H1 (cell line): ENCODE measurements around the gene NOG. TPM values are rescaled to one million over a fixed set of nuclear protein-coding genes. Genes with fewer than 3 reads are reported as not detected.

Experiments
- CTCF ChIA-PET: fragments of 300-600 bp; sonication (Branson Sonifier 250); formaldehyde crosslinking; loops from one replicate; lab custom pipeline; 2021; ENCODE audit not compliant: partially characterized antibody; lab: Charles Lee
- POLR2A ChIA-PET: fragments of 300-600 bp; sonication (Branson Sonifier 250); formaldehyde crosslinking; loops from one replicate; lab custom pipeline; 2021; ENCODE audit warnings: inconsistent platforms; ENCODE audit not compliant: partially characterized antibody; lab: Charles Lee
- DNase-seq, 2 experiments: peaks; one replicate each; pipeline versions ENCODE4 v3.0.0 to v3.0.0-alpha.2; 2010 to 2022; ENCODE audit warnings: low spot score in 2 of 2, low read depth in 1 of 2, mixed read lengths in 1 of 2
- FAIRE-seq: peaks from 2 replicates; lab custom pipeline; 2011; peaks lifted over from hg19 to GRCh38; lab: Jason Lieb, UNC
- H2AFZ ChIP-seq: 2 replicates; pipeline ENCODE4 v1.8.1; 2012; ENCODE audit warnings: low read length, inconsistent platforms
- H2AK5ac ChIP-seq: 2 replicates; pipeline ENCODE4 v1.6.1; 2013; ENCODE audit warnings: low read depth, low read length
- H2BK120ac ChIP-seq: replicated peaks from 2 replicates; pipeline ENCODE3; 2013; ENCODE audit warnings: low read depth, low read length, inconsistent platforms
- H2BK12ac ChIP-seq: 2 replicates; pipeline ENCODE4 v1.6.1; 2013; ENCODE audit warnings: low read depth, low read length
- H2BK15ac ChIP-seq: 2 replicates; pipeline ENCODE4 v1.6.1; 2013; ENCODE audit warnings: low read length
- H2BK20ac ChIP-seq: 2 replicates; pipeline ENCODE4 v1.6.1; 2013; ENCODE audit warnings: low read length
- H2BK5ac ChIP-seq: 2 replicates; pipeline ENCODE4 v1.6.1; 2013; ENCODE audit warnings: low read depth, low read length
- H3K14ac ChIP-seq: 2 replicates; pipeline ENCODE4 v1.6.1; 2013; ENCODE audit warnings: inconsistent platforms; ENCODE audit not compliant: insufficient read length
- H3K18ac ChIP-seq: 2 replicates; pipeline ENCODE4 v1.6.1; 2013; ENCODE audit warnings: low read length; ENCODE audit errors: extremely low read depth
- H3K23ac ChIP-seq: 2 replicates; pipeline ENCODE4 v1.6.1; 2013; ENCODE audit warnings: inconsistent platforms; ENCODE audit not compliant: insufficient read length
- H3K23me2 ChIP-seq: 2 replicates; pipeline ENCODE4 v1.6.1; 2013; ENCODE audit warnings: low read depth, low read length
- H3K27ac ChIP-seq: 2 replicates; pipeline ENCODE4 v1.6.1; 2011; ENCODE audit warnings: low read depth, low read length, inconsistent platforms
- H3K27me3 ChIP-seq, 4 experiments: replicated peaks in 1 of 4; 1 replicate in 1 of 4; 2 replicates in 3 of 4; pipeline versions ENCODE4 v1.6.1 to v1.8.1; 2011 to 2013; ENCODE audit warnings: low read length in 3 of 4, mild to moderate bottlenecking in 3 of 4, inconsistent platforms in 2 of 4, mixed read lengths in 2 of 4, moderate library complexity in 1 of 4; ENCODE audit not compliant: control insufficient read depth in 3 of 4, insufficient read depth in 3 of 4; ENCODE audit errors: extremely low read depth in 1 of 4
- H3K36me3 ChIP-seq, 4 experiments: 2 replicates each; pipeline versions ENCODE4 v1.6.1 to v1.8.1; 2011 to 2013; ENCODE audit warnings: mild to moderate bottlenecking in 4 of 4, low read length in 3 of 4, moderate library complexity in 2 of 4, control low read depth in 1 of 4, inconsistent platforms in 1 of 4; ENCODE audit not compliant: insufficient read depth in 4 of 4, control insufficient read depth in 2 of 4
- H3K4ac ChIP-seq: replicated peaks from 2 replicates; pipeline ENCODE3; 2013; ENCODE audit warnings: low read length, low read depth, mixed read lengths, inconsistent platforms; ENCODE audit not compliant: insufficient read length
- H3K4me1 ChIP-seq, 4 experiments: replicated peaks in 1 of 4; 1 replicate in 1 of 4; 2 replicates in 3 of 4; pipeline versions ENCODE4 v1.6.1 to v1.8.1; 2011 to 2013; ENCODE audit warnings: low read length in 3 of 4, inconsistent platforms in 2 of 4, mixed read lengths in 1 of 4; ENCODE audit not compliant: insufficient read depth in 4 of 4, control insufficient read depth in 3 of 4
- H3K4me2 ChIP-seq, 2 experiments: 2 replicates each; pipeline versions ENCODE4 v1.6.1 to v1.8.1; 2011 to 2013; ENCODE audit warnings: low read depth in 2 of 2, low read length in 2 of 2, control low read depth in 1 of 2, inconsistent platforms in 1 of 2, mild to moderate bottlenecking in 1 of 2; ENCODE audit not compliant: insufficient read depth in 1 of 2
- H3K4me3 ChIP-seq, 4 experiments: fragments of 200-600, 300-600 bp in 1 of 4; sonication (generic), shearing (Covaris generic), sonication (Bioruptor Twin) in 1 of 4; 2 replicates each; pipeline versions ENCODE4 v1.5.1 to v1.8.1; 2011 to 2016; ENCODE audit warnings: low read length in 4 of 4, low read depth in 3 of 4, control low read depth in 2 of 4, inconsistent platforms in 2 of 4, mild to moderate bottlenecking in 2 of 4, mixed read lengths in 1 of 4, moderate library complexity in 1 of 4; ENCODE audit not compliant: insufficient read depth in 2 of 4; ENCODE audit errors: extremely low read depth in 1 of 4
- H3K56ac ChIP-seq: replicated peaks from 2 replicates; pipeline ENCODE3; 2013; ENCODE audit warnings: low read depth, mild to moderate bottlenecking, mixed read lengths, low read length, inconsistent platforms; ENCODE audit not compliant: insufficient read length
- H3K79me1 ChIP-seq: 2 replicates; pipeline ENCODE4 v1.6.1; 2013; ENCODE audit warnings: low read depth, low read length, control low read depth
- H3K79me2 ChIP-seq, 2 experiments: 2 replicates each; pipeline versions ENCODE4 v1.6.1 to v1.8.1; 2012 to 2013; ENCODE audit warnings: low read length in 2 of 2, mild to moderate bottlenecking in 2 of 2, inconsistent platforms in 1 of 2; ENCODE audit not compliant: insufficient read depth in 2 of 2, control insufficient read depth in 1 of 2
- H3K9ac ChIP-seq, 4 experiments: replicated peaks in 1 of 4; 1 replicate in 1 of 4; 2 replicates in 3 of 4; pipeline versions ENCODE4 v1.6.1 to v1.8.1; 2011 to 2013; ENCODE audit warnings: low read depth in 3 of 4, low read length in 3 of 4, control low read depth in 2 of 4, mild to moderate bottlenecking in 2 of 4, moderate library complexity in 2 of 4, inconsistent platforms in 1 of 4; ENCODE audit errors: extremely low read depth in 1 of 4
- H3K9me3 ChIP-seq, 2 experiments: 2 replicates each; pipeline versions ENCODE4 v1.6.1 to v1.8.1; 2012 to 2013; ENCODE audit warnings: mild to moderate bottlenecking in 2 of 2, moderate library complexity in 2 of 2, control low read depth in 1 of 2, inconsistent platforms in 1 of 2, low read depth in 1 of 2, low read length in 1 of 2, mixed read lengths in 1 of 2; ENCODE audit not compliant: insufficient read depth in 2 of 2
- H4K20me1 ChIP-seq, 2 experiments: replicated peaks in 1 of 2; 2 replicates each; pipeline versions ENCODE3 to v1.8.1; 2011 to 2013; ENCODE audit warnings: inconsistent platforms in 2 of 2, low read length in 2 of 2, mild to moderate bottlenecking in 1 of 2; ENCODE audit not compliant: insufficient read depth in 2 of 2, control insufficient read depth in 1 of 2
- H4K5ac ChIP-seq: 2 replicates; pipeline ENCODE4 v1.6.1; 2013; ENCODE audit warnings: low read length, low read depth, mixed read lengths, inconsistent platforms; ENCODE audit not compliant: insufficient read length
- H4K8ac ChIP-seq: 2 replicates; pipeline ENCODE4 v1.8.0; 2013; ENCODE audit warnings: mild to moderate bottlenecking, moderate library complexity, low read length, inconsistent platforms; ENCODE audit not compliant: insufficient read depth; ENCODE audit errors: extremely low read depth
- H4K91ac ChIP-seq: replicated peaks from 2 replicates; pipeline ENCODE3; 2013; ENCODE audit warnings: low read length, mixed read lengths, inconsistent platforms; ENCODE audit not compliant: insufficient read length
- CREB1 ChIP-seq: IDR thresholded peaks from 2 replicates; pipeline ENCODE4 v1.6.1; 2012; ENCODE audit warnings: inconsistent platforms
- KDM4A ChIP-seq: IDR thresholded peaks from one replicate; pipeline ENCODE4 v1.7.1; 2012; ENCODE audit warnings: low read depth, mild to moderate bottlenecking, moderate library complexity, low read length, inconsistent platforms; ENCODE audit not compliant: severe bottlenecking
- MAFK ChIP-seq: IDR thresholded peaks from 2 replicates; pipeline ENCODE4 v1.6.1; 2012; ENCODE audit warnings: low read depth, mild to moderate bottlenecking, improper control_type of control experiment, low read length
- RAD21 ChIP-seq, 2 experiments: IDR thresholded peaks in 1 of 2; conservative IDR thresholded peaks in 1 of 2; 2 replicates each; pipeline ENCODE4 v1.6.1; 2011; ENCODE audit warnings: low read depth in 2 of 2, low read length in 2 of 2, improper control_type of control experiment in 1 of 2, inconsistent platforms in 1 of 2, mild to moderate bottlenecking in 1 of 2, moderate library complexity in 1 of 2
- RBBP5 ChIP-seq: IDR thresholded peaks from 2 replicates; pipeline ENCODE4 v1.7.1; 2012; ENCODE audit warnings: low read depth, mild to moderate bottlenecking, inconsistent platforms, low read length, moderate library complexity, borderline replicate concordance
- TBP ChIP-seq: IDR thresholded peaks from 2 replicates; pipeline ENCODE4 v1.6.1; 2011; ENCODE audit warnings: low read depth, low read length, improper control_type of control experiment
- WGBS, 2 experiments: shearing (Covaris generic) in 1 of 2; methylation state at CpG; one replicate each; pipeline versions ENCODE4 v1.1.6 to v1.1.7; 2013 to 2015; ENCODE audit warnings: low lambda C conversion rate in 2 of 2, mixed read lengths in 2 of 2, inconsistent platforms in 1 of 2, low coverage in 1 of 2, missing lambda C conversion rate in 1 of 2; ENCODE audit not compliant: insufficient replicate concordance in 2 of 2, insufficient coverage in 1 of 2, insufficient read length in 1 of 2; ENCODE audit errors: extremely low coverage in 1 of 2, missing lambda C conversion rate in 1 of 2; 5-methylcytosine and 5-hydroxymethylcytosine counted together
- polyA plus RNA-seq, 7 experiments: library from polyadenylated mRNA; depleted of rRNA in 3 of 7; stranded (reverse) in 5 of 7; unstranded in 2 of 7; fragments of >200 nt in 5 of 7; fragments of 200-250 nt in 2 of 7; gene quantifications; 1 replicate in 5 of 7; 2 replicates in 1 of 7; 4 replicates in 1 of 7; pipeline versions ENCODE4 v1.2.1 to v1.2.3, GENCODE V29; 2011 to 2013; ENCODE audit warnings: missing spikeins in 2 of 7, mixed read lengths in 2 of 7
- total RNA-seq: library from RNA; stranded (reverse); fragmentation: NEBNext Ultra II Directional; extraction: Animal tissue kit (Norgen Biotek cat#: 25700); gene quantifications from 2 replicates; pipeline ENCODE4 v1.2.1, GENCODE V29; 2021
- TF ChIP-seq, protein P1 (sequence below): IDR thresholded peaks from 2 replicates; pipeline ENCODE4 v1.6.1; 2012; ENCODE audit warnings: inconsistent platforms
- TF ChIP-seq, protein P2 (sequence below), 3 experiments: IDR thresholded peaks; 1 replicate in 2 of 3; 2 replicates in 1 of 3; pipeline versions ENCODE4 v1.5.1 to v1.6.1; 2011; ENCODE audit warnings: low read length in 3 of 3, mild to moderate bottlenecking in 3 of 3, inconsistent platforms in 2 of 3, low read depth in 1 of 3, moderate library complexity in 1 of 3; ENCODE audit not compliant: insufficient read depth in 1 of 3; ENCODE audit errors: control extremely low read depth in 1 of 3
- TF ChIP-seq, protein P3 (sequence below): IDR thresholded peaks from 2 replicates; pipeline ENCODE4 v1.6.1; 2012; ENCODE audit warnings: inconsistent platforms

Gene NOG
- total and polyA plus RNA-seq, 2 of the 8 experiments (the other 6 are each of a cell fraction or from before 2014, with no cell fraction given) = 0.35 TPM

DNA sequence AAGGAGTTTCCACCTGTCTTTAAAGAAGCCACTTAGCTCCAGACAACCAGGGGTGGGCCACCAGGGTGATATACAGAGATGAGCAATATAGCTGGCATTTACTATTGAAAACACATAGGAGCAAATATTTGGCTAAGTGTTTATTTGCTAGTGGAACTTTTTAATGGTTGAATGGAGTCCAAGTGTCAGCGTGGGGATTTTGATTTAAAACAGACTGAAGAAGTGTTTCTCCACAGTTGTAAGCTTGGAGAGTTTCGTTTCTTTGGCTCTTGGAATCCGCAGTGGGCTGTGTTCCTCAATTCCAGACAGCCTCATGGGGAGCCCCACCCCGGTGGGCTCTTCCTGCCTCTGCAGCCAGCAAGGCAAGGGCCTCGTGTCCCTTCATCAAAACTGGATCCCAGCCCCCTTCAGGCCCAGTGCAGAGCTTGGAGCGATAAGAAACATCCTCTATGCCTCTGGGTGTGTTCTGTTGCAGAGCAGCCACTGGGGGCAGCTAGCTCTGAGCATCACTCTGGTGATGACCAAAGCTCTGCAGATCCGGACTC is 36.1 kb downstream of the NOG start:
- peaks cover 0 to under 1% (median 0%) of the 10 kb centered on the region in 4 experiments; a peak in 1 of 7 replicates for H3K4me1 ChIP-seq
- no peak overlapping the region for H4K8ac ChIP-seq
- H3K36me3 ChIP-seq = no peaks in the 10 kb centered on the region
- peak; percentile 29 to 50 for DNase-seq
- 46% methylated on average over 7 of the region's 7 CpGs; no CpG with 5 or more reads in 1 of the 2 experiments for WGBS, 2 experiments
- H2BK20ac ChIP-seq = no peak overlapping the region
- H3K4me2 ChIP-seq = no peak overlapping the region
- H2AK5ac ChIP-seq = no peak overlapping the region
- H2BK120ac ChIP-seq = no peak overlapping the region
- no peak overlapping the region for H3K9ac ChIP-seq
- H3K79me2 ChIP-seq = no peaks in the 10 kb centered on the region
- no peak overlapping the region for H2BK5ac ChIP-seq
- H3K23me2 ChIP-seq = no peaks in the 10 kb centered on the region
- no peak overlapping the region for H3K27ac ChIP-seq
- H3K9me3 ChIP-seq = no peaks in the 10 kb centered on the region
- H3K27me3 ChIP-seq = no peaks in the 10 kb centered on the region
- CTCF ChIA-PET = interaction anchor here (0.7 to 3.2 kb wide), 26 partner anchors 9 to 328 kb away, joined by 3 to 21 read pairs (median 4); partner anchors contain the start of gene NOG
- H3K23ac ChIP-seq = no peak overlapping the region
- H2BK15ac ChIP-seq = no peak overlapping the region
- no peak overlapping the region for H3K4ac ChIP-seq
- no peak overlapping the region for H4K91ac ChIP-seq
- FAIRE-seq = peak; percentile 77
- H3K4me3 ChIP-seq = no peak overlapping the region
- no peaks in the 10 kb centered on the region for H4K20me1 ChIP-seq
- H2BK12ac ChIP-seq = no peak overlapping the region
- no peak overlapping the region for H3K14ac ChIP-seq
- H4K5ac ChIP-seq = no peak overlapping the region
- H3K56ac ChIP-seq = no peak overlapping the region
- POLR2A ChIA-PET = no interaction called here
- H3K79me1 ChIP-seq = no peaks in the 10 kb centered on the region
- H3K18ac ChIP-seq = no peak overlapping the region
- no peak overlapping the region for H2AFZ ChIP-seq
- TF ChIP-seq, protein P1, sequence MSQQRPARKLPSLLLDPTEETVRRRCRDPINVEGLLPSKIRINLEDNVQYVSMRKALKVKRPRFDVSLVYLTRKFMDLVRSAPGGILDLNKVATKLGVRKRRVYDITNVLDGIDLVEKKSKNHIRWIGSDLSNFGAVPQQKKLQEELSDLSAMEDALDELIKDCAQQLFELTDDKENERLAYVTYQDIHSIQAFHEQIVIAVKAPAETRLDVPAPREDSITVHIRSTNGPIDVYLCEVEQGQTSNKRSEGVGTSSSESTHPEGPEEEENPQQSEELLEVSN = 0 out of 2 replicates have a peak, but pooled peaks have one; percentile 21
- TF ChIP-seq RAD21 (IDR thresholded peaks at IDR 0.05 in 1 of 2, conservative IDR thresholded peaks at IDR 0.05 in 1 of 2; ENCODE audit: low read depth in 2 of 2, low read length in 2 of 2) (peak; percentile 33 to 40; a peak in 3 of 4 replicates), RBBP5 (no peak), CREB1 (0 out of 2 replicates have a peak, but pooled peaks have one; percentile 32), TBP (no peak), KDM4A (no peak), MAFK (no peak)
- TF ChIP-seq, protein P2, sequence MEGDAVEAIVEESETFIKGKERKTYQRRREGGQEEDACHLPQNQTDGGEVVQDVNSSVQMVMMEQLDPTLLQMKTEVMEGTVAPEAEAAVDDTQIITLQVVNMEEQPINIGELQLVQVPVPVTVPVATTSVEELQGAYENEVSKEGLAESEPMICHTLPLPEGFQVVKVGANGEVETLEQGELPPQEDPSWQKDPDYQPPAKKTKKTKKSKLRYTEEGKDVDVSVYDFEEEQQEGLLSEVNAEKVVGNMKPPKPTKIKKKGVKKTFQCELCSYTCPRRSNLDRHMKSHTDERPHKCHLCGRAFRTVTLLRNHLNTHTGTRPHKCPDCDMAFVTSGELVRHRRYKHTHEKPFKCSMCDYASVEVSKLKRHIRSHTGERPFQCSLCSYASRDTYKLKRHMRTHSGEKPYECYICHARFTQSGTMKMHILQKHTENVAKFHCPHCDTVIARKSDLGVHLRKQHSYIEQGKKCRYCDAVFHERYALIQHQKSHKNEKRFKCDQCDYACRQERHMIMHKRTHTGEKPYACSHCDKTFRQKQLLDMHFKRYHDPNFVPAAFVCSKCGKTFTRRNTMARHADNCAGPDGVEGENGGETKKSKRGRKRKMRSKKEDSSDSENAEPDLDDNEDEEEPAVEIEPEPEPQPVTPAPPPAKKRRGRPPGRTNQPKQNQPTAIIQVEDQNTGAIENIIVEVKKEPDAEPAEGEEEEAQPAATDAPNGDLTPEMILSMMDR (IDR thresholded peaks at IDR 0.05; ENCODE audit: control extremely low read depth in 1 of 3, insufficient read depth in 1 of 3, low read depth in 1 of 3, low read length in 3 of 3) = peak; percentile 69 to 78 (median 72)
- TF ChIP-seq, protein P3, sequence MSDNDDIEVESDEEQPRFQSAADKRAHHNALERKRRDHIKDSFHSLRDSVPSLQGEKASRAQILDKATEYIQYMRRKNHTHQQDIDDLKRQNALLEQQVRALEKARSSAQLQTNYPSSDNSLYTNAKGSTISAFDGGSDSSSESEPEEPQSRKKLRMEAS = peak; percentile 45; the same call in 1 of the 2 replicates
